ENCODE measurements around the gene KCNJ15.

- no peak for TF ChIP-seq POLR2AphosphoS5 (IDR thresholded peaks at IDR 0.05; ENCODE audit: low read depth, low read length)
- no peak for TF ChIP-seq POLR2A (IDR thresholded peaks at IDR 0.05; ENCODE audit: low read depth, low read length)
- no peak for TF ChIP-seq SPI1 (IDR thresholded peaks at IDR 0.05; ENCODE audit: low read depth, low read length)
- no peak for TF ChIP-seq TAF1 (IDR thresholded peaks at IDR 0.05; ENCODE audit: low read depth, low read length)
Measured at GRCh38 chr21:38355353-38355752, 98.6 kb downstream of the KCNJ15 start.

All from GM12891 (cell line).